ENCODE measurements around the gene NSF.

DNA sequence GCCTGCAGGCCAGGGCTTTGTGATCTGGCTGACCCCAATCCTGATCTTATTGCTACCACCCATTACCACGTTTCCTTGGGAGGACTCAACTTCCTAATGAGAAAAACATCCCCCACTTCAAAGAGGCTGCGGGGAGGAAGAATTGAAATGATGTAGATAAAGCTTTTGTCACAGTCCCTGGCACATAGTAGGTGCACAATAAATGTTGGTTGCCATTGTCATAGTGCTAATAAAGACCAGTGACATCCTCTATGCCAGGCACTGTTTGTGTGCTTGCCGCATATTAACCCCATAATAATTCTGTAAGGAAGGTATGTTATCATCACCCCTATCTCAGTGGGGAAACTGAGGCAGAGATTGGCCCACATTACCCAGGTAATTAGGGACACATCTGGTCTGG, 205.6 kb downstream of the NSF start:
- TF ChIP-seq, protein P1, sequence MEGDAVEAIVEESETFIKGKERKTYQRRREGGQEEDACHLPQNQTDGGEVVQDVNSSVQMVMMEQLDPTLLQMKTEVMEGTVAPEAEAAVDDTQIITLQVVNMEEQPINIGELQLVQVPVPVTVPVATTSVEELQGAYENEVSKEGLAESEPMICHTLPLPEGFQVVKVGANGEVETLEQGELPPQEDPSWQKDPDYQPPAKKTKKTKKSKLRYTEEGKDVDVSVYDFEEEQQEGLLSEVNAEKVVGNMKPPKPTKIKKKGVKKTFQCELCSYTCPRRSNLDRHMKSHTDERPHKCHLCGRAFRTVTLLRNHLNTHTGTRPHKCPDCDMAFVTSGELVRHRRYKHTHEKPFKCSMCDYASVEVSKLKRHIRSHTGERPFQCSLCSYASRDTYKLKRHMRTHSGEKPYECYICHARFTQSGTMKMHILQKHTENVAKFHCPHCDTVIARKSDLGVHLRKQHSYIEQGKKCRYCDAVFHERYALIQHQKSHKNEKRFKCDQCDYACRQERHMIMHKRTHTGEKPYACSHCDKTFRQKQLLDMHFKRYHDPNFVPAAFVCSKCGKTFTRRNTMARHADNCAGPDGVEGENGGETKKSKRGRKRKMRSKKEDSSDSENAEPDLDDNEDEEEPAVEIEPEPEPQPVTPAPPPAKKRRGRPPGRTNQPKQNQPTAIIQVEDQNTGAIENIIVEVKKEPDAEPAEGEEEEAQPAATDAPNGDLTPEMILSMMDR (IDR thresholded peaks at IDR 0.05): no peak
- no peak for TF ChIP-seq POLR2A (IDR thresholded peaks at IDR 0.05)

All from uterus (tissue), 2 donors.